Thymus (tissue), 14 donors: ENCODE results near the gene FAM50B. TPM values are rescaled to one million over a fixed set of nuclear protein-coding genes. Genes with fewer than 3 reads are reported as not detected.

Experiments
- DNase-seq, 9 donors: peaks; one replicate each; pipeline ENCODE4 v3.0.0-alpha.2; 2013; ENCODE audit warnings: low spot score in 9 of 9, low read depth in 6 of 9, missing footprints in 1 of 9
- H3K27ac ChIP-seq, 2 donors: one replicate each; pipeline ENCODE4 v1.5.1; 2013; ENCODE audit warnings: control low read depth in 1 of 2, low read depth in 1 of 2, low read length in 1 of 2, mild to moderate bottlenecking in 1 of 2, moderate library complexity in 1 of 2
- H3K27me3 ChIP-seq, 2 donors: one replicate each; pipeline ENCODE4 v1.5.1; 2013; ENCODE audit warnings: low read length in 1 of 2; ENCODE audit not compliant: control insufficient read depth in 2 of 2, insufficient read depth in 1 of 2
- H3K36me3 ChIP-seq, 2 donors: one replicate each; pipeline ENCODE4 v1.5.1; 2013; ENCODE audit warnings: low read length in 1 of 2, mild to moderate bottlenecking in 1 of 2, moderate library complexity in 1 of 2; ENCODE audit not compliant: control insufficient read depth in 2 of 2, insufficient read depth in 2 of 2
- H3K4me1 ChIP-seq, 2 donors: one replicate each; pipeline ENCODE4 v1.5.1; 2013; ENCODE audit warnings: low read length in 2 of 2; ENCODE audit not compliant: control insufficient read depth in 2 of 2, insufficient read depth in 2 of 2
- H3K4me3 ChIP-seq, 2 donors: one replicate each; pipeline ENCODE4 v1.5.1; 2013; ENCODE audit warnings: low read length in 2 of 2, control low read depth in 1 of 2, mild to moderate bottlenecking in 1 of 2
- H3K9me3 ChIP-seq, 2 donors: one replicate each; pipeline ENCODE4 v1.5.1; 2013; ENCODE audit warnings: low read length in 1 of 2, mild to moderate bottlenecking in 1 of 2; ENCODE audit not compliant: control insufficient read depth in 2 of 2, insufficient read depth in 1 of 2
- WGBS: extraction: QIAGEN DNeasy Blood & Tissue Kit; methylation state at CpG from one replicate; pipeline ENCODE4 v1.1.7; 2013; 5-methylcytosine and 5-hydroxymethylcytosine counted together
- long read RNA-seq, 10 donors: transcript quantifications; one replicate each; lab custom pipeline, GENCODE V29; 2026
- polyA plus RNA-seq: library from polyadenylated mRNA; stranded (reverse); fragments of 200-250 nt; gene quantifications from one replicate; pipeline ENCODE4 v1.2.3, GENCODE V29; 2013
- total RNA-seq: library from RNA; stranded (reverse); fragments of 120-200 nt; gene quantifications from one replicate; pipeline ENCODE4 v1.2.4, GENCODE V29; 2013
- donor health status: healthy.

FAM50B gene
- total RNA-seq (11.6 TPM), polyA plus RNA-seq (11.2 TPM)
- long read RNA-seq, donor 1, partial matches to known transcripts: 0 of 4 reads
- long read RNA-seq, donor 1, other reads (novel, unspliced or antisense): 0 of 4 reads
- long read RNA-seq, donor 2: 0 reads
- long read RNA-seq, donor 3, transcript FAM50B-203 (2 exons, 1,643 nt): major isoform, 8 of 13 reads
- long read RNA-seq, donor 3, transcript FAM50B-202 (1 exons, 1,935 nt): minor isoform, 5 of 13 reads
- long read RNA-seq, donor 3, partial matches to known transcripts: 0 of 13 reads
- long read RNA-seq, donor 3, other reads (novel, unspliced or antisense): 0 of 13 reads
- long read RNA-seq, donor 4, transcript FAM50B-202 (1 exons, 1,935 nt): major isoform, 8 of 12 reads
- long read RNA-seq, donor 4, partial matches to known transcripts: 0 of 12 reads
- long read RNA-seq, donor 4, other reads (novel, unspliced or antisense): 0 of 12 reads
- long read RNA-seq, donor 5, transcript FAM50B-202 (1 exons, 1,935 nt): major isoform, 17 of 22 reads
- long read RNA-seq, donor 5, transcript FAM50B-203 (2 exons, 1,643 nt): minor isoform, 5 of 22 reads
- long read RNA-seq, donor 5, partial matches to known transcripts: 0 of 22 reads
- long read RNA-seq, donor 5, other reads (novel, unspliced or antisense): 0 of 22 reads
- long read RNA-seq, donor 6, transcript FAM50B-203 (2 exons, 1,643 nt): major isoform, 7 of 12 reads
- long read RNA-seq, donor 6, transcript FAM50B-202 (1 exons, 1,935 nt): minor isoform, 5 of 12 reads
- long read RNA-seq, donor 6, partial matches to known transcripts: 0 of 12 reads
- long read RNA-seq, donor 6, other reads (novel, unspliced or antisense): 0 of 12 reads
- long read RNA-seq, donor 7, transcript FAM50B-202 (1 exons, 1,935 nt): major isoform, 37 of 42 reads
- long read RNA-seq, donor 7, transcript FAM50B-203 (2 exons, 1,643 nt): minor isoform, 5 of 42 reads
- long read RNA-seq, donor 7, partial matches to known transcripts: 0 of 42 reads
- long read RNA-seq, donor 7, other reads (novel, unspliced or antisense): 0 of 42 reads
- long read RNA-seq, donor 8, transcript FAM50B-202 (1 exons, 1,935 nt): major isoform, 9 of 10 reads
- long read RNA-seq, donor 8, partial matches to known transcripts: 0 of 10 reads
- long read RNA-seq, donor 8, other reads (novel, unspliced or antisense): 0 of 10 reads
- long read RNA-seq, donor 9, transcript FAM50B-202 (1 exons, 1,935 nt): major isoform, 21 of 23 reads
- long read RNA-seq, donor 9, partial matches to known transcripts: 0 of 23 reads
- long read RNA-seq, donor 9, other reads (novel, unspliced or antisense): 0 of 23 reads
- long read RNA-seq, donor 10, transcript FAM50B-202 (1 exons, 1,935 nt): major isoform, 10 of 14 reads
- long read RNA-seq, donor 10, partial matches to known transcripts: 0 of 14 reads
- long read RNA-seq, donor 10, other reads (novel, unspliced or antisense): 0 of 14 reads

- peak; percentile 68 to 92 (median 79) for DNase-seq
- peak within 1 kb of the TSS; percentile 37 to 53 for H3K27ac ChIP-seq
- peaks cover 1 to 15% of the 10 kb centered on the region in 2 donors for H3K9me3 ChIP-seq
- H3K4me3 ChIP-seq: peak within 1 kb of the TSS; percentile 55 to 72
- H3K4me1 ChIP-seq: peaks cover 0 to 12% of the 10 kb centered on the region in 2 donors
- WGBS: 54% methylated on average over 49 of the region's 49 CpGs
- no peaks in the 10 kb centered on the region for H3K36me3 ChIP-seq
- no peaks in the 10 kb centered on the region for H3K27me3 ChIP-seq
Measured at GRCh38 chr6:3848925-3849605, at the start of gene FAM50B. Gene FAM50B (plus strand): TSS chr6:3849373. CDS start chr6:3849812, 439 bp downstream.

DNA sequence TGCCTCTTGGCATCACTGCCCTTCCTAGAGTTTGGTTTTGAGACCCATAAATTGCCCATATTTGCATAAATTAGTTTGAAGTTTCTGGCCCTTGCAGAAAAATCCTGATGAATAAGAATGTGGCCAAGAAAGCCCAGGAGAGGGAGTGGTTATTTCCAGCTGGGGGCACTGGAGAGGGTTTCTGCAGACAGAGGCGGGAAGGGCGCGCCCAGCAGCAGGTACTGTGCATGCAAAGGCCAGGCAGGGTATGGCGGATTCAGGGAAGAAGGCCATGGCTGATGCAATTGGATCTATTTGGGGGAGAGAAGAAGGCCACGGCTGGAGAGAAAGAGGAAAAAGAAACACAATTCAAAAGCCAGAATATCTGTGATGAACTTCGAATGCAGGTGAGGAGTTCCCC is 49.5 kb upstream of the FAM50B start:
- 98% methylated on average over 6 of the region's 6 CpGs for WGBS
- H3K9me3 ChIP-seq: no peaks in the 10 kb centered on the region
- no peaks in the 10 kb centered on the region for H3K27me3 ChIP-seq
- H3K36me3 ChIP-seq: no peaks in the 10 kb centered on the region
- DNase-seq: no peak
- no peak overlapping the region for H3K27ac ChIP-seq
- no peaks in the 10 kb centered on the region for H3K4me1 ChIP-seq
- H3K4me3 ChIP-seq: no peak overlapping the region

GRCh38 chr6:3800850-3801591 is 48.2 kb upstream of the FAM50B start:
- WGBS: 90% methylated on average over 11 of the region's 11 CpGs
- no peaks in the 10 kb centered on the region for H3K4me1 ChIP-seq
- H3K9me3 ChIP-seq: no peaks in the 10 kb centered on the region
- H3K4me3 ChIP-seq: no peak overlapping the region
- no peaks in the 10 kb centered on the region for H3K27me3 ChIP-seq
- no peak for DNase-seq
- H3K27ac ChIP-seq: no peak overlapping the region
- H3K36me3 ChIP-seq: no peaks in the 10 kb centered on the region

GRCh38 chr6:3801960-3802359 is 47.2 kb upstream of the FAM50B start:
- no peaks in the 10 kb centered on the region for H3K36me3 ChIP-seq
- H3K27ac ChIP-seq: no peak overlapping the region
- H3K27me3 ChIP-seq: no peaks in the 10 kb centered on the region
- H3K9me3 ChIP-seq: no peaks in the 10 kb centered on the region
- DNase-seq: no peak
- no peak overlapping the region for H3K4me3 ChIP-seq
- 95% methylated on average over 5 of the region's 5 CpGs for WGBS
- no peaks in the 10 kb centered on the region for H3K4me1 ChIP-seq

DNA sequence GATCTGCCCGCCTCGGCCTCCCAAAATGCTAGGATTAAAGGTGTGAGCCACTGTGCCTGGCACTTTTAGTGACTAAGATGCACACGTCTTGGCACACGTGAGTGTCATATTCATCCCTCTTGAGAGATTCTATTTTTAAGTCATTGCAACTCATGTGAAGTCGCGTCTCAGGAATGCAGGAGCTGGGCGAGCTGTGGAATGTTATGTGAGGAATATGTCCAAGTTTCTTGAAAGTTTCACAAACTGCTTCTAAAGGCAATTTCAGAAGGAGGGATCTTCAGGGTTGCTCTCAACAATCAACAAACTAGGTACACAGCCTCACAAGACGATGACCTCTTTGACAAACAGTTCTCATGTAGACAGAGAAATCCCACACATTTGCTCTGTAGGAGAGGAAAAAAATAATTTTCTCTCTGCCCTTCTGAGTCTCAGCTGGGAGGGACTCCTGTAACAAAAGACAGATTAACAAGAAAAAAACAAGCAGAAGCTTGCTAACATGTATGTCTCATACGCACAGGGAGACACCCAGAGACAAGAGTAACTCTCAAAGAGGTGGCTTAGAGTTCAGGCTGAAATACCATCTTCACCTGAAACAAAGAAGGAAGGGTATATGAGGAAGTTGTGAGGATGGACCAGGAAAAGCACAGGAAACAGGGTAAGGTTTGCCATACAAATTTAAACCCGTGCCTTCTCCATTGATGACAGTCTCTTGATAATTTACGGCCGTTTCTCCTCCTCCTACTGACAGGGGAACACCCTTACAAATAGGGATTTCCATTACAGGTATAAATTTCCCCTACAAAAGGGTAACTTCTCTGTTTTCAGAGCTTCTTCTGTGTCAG is 45.3 kb upstream of the FAM50B start:
- no peak overlapping the region for H3K4me3 ChIP-seq
- H3K4me1 ChIP-seq: no peaks in the 10 kb centered on the region
- no peaks in the 10 kb centered on the region for H3K9me3 ChIP-seq
- DNase-seq: peak in 1 of 9 donors; percentile 3
- H3K27ac ChIP-seq: peak overlapping the region; percentile 15 to 77
- no peaks in the 10 kb centered on the region for H3K36me3 ChIP-seq
- 81% methylated on average over 12 of the region's 12 CpGs for WGBS
- no peaks in the 10 kb centered on the region for H3K27me3 ChIP-seq

DNA sequence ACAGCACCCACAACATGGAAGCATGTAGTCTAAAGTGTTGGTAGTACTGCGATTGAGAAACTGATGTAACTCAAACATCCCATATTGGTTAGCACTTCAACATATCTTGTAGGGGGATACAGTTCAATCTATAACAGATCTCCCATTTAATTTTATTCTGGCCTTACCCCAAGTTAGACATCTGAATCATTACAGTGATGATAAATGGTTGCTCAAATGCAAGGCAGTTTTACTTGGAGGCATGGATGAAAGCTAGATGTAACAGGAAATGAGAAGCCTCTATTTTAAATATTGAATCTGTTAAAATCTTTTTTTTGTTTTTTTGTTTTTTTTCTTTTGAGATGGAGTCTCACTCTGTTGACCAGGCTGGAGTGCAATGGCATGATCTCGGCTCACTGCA is 44.2 kb upstream of the FAM50B start:
- no peak overlapping the region for H3K27ac ChIP-seq
- 95% methylated on average over 2 of the region's 2 CpGs for WGBS
- DNase-seq: no peak

DNA sequence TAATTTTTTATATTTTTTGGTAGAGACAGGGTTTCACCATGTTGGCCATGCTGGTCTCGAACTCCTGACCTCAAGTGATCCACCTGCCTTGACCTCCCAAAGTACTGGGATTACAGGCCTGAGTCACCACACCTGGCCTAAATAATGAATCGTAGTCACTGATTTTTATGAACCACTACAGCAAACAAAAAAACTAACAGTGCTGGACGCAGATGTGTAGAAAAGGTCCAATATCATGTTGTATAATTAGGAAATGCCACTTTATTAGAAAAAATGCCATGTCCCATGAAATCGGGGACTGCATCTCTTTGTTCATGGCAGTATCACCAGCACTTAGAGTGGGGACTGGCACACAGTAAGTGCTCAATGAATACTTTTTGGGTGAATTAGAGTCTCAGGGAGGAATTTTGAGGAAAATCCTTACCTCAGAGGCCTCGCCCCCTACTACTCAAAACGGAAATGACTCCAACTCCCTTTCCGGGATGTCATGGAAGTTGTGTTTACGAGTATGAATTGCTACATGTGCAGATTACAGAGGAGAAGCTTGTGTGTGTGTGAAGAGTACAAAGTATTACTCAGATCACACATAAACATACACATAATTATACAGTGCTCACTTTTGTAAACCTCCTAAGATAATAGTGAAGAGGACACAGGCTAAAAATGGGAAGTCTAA is 43.6 kb upstream of the FAM50B start:
- Histone ChIP-seq H3K4me3 (no peak overlapping the region), H3K27me3 (no peaks in the 10 kb centered on the region), H3K4me1 (no peaks in the 10 kb centered on the region), H3K36me3 (no peaks in the 10 kb centered on the region), H3K27ac (no peak overlapping the region), H3K9me3 (no peaks in the 10 kb centered on the region)
- WGBS: 97% methylated on average over 8 of the region's 8 CpGs
- DNase-seq: no peak

More for the DNA sequence above, 44.2 kb upstream of the FAM50B start:
- H3K27me3 ChIP-seq: no peaks in the 10 kb centered on the region
- H3K4me3 ChIP-seq: no peak overlapping the region
- no peaks in the 10 kb centered on the region for H3K4me1 ChIP-seq
- H3K36me3 ChIP-seq: no peaks in the 10 kb centered on the region
- no peaks in the 10 kb centered on the region for H3K9me3 ChIP-seq
